Measurements from ENCODE around the gene TIAM1.

DNA sequence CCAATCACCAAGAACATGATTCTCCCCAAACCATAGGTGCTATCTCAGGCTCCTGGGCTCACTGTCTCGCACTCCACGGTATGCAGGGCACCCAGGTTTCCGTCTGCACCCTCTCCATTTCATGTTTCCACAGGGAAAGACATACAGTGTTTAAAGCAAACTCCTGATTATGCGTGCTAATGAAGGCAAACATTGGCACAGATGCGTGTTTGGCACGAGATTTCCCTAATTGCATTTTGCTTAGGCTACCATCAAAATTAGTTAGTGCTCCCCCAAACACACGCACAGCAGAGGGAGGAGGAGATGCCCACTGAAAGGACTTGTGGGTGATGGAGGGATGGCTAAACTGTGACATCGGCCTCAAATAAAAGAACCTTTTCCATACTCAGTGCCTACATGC is 32.2 kb upstream of the TIAM1 start:
- TF ChIP-seq CTCF (IDR thresholded peaks at IDR 0.05) (no peak), POLR2A (IDR thresholded peaks at IDR 0.05) (no peak)

All from prostate gland (tissue), 2 donors.